Activated T-helper 17 cell treated with anti-CD3 and anti-CD28 coated beads, Interleukin-2, amount 50 U/mL, for 72 hours (primary cell): ENCODE data around the gene ZFAND5. TPM values are rescaled to one million over a fixed set of nuclear protein-coding genes. Genes with fewer than 3 reads are reported as not detected.

Source experiments
- ATAC-seq: fragments of 150-1000 bp; cut with Tn5 transposase; replicated peaks from 2 replicates; pipeline ENCODE4 v1.10.0; 2021; ENCODE audit warnings: mild to moderate bottlenecking, moderate library complexity
- H3K27ac Mint-ChIP-seq: one replicate; pipeline ENCODE4 v1.8.0; 2022; ENCODE audit warnings: mixed read lengths
- H3K27me3 Mint-ChIP-seq: one replicate; pipeline ENCODE4 v1.8.0; 2022; ENCODE audit warnings: mixed read lengths
- H3K36me3 Mint-ChIP-seq: one replicate; pipeline ENCODE4 v1.8.0; 2022; ENCODE audit warnings: low read depth, mild to moderate bottlenecking, mixed read lengths
- H3K4me1 Mint-ChIP-seq: one replicate; pipeline ENCODE4 v1.8.0; 2022; ENCODE audit warnings: mixed read lengths
- H3K4me3 Mint-ChIP-seq: one replicate; pipeline ENCODE4 v1.8.0; 2022; ENCODE audit warnings: mild to moderate bottlenecking, mixed read lengths
- H3K9me3 Mint-ChIP-seq: one replicate; pipeline ENCODE4 v1.8.0; 2022; ENCODE audit warnings: mixed read lengths
- total RNA-seq, 2 donors: library from RNA; stranded (reverse); gene quantifications; one replicate each; pipeline ENCODE4 v1.2.3, GENCODE V29; 2022

The ZFAND5 gene
- total RNA-seq, 2 donors from 2014 or later = 104 to 175 TPM

DNA sequence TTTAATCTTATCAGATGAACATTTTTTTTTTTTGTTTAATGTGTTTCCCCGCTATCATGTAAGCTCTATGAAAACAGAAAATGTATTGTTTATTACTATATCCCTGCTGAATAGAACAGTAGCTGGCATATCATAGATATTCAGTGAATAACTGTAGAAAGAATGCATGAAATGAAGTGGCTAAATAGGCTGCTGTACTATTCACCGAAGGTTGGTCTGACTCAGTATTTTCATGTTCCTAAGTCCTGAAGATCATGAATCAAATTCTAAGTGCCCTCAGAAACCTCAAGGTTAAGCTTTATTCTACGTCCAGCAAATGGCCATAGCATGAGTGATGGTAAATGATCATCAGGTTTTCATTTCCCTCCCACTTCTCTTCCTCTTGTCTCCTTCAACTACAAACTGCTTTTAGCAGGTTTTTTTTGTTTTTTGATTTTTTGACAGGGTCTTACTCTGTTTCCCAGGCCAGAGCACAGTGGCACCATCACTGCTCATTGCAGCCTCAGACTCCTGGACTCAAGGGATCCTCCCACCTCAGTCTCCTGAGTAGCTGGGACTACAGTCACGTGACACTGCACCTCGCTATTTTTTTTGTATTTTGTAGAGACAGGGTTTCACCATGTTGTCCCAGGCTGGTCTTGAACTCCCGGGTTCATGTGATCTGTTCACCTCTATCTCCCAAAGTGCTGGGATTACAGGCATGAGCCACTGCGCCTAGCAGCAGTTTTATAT lies 19.1 kb upstream of the ZFAND5 start:
- Mint-ChIP-seq H3K4me1 (no peaks in the 10 kb centered on the region), H3K27ac (peak overlapping the region; percentile 10), H3K36me3 (no peaks in the 10 kb centered on the region), H3K4me3 (no peak overlapping the region), H3K27me3 (no peaks in the 10 kb centered on the region), H3K9me3 (no peaks in the 10 kb centered on the region)
- ATAC-seq = peak; percentile 41

DNA sequence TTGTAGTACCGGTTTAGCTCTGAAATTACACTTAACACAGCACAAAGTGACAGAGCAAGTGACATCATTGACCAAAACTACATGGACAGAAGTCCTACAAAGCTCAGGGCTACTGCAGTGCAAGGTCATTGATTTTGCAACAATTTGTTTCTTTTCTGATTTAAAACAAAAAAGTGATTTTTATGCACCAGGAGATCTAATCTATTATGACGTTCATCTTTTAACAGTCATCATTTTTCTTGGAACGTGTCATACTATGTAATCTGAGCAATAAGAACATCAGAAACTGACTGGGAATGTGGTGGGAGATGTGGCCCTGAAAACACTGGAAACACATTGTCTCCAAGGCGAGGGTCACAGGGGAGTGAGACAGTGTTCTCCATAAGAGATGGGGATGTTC lies 17.4 kb upstream of the ZFAND5 start:
- no peaks in the 10 kb centered on the region for H3K27me3 Mint-ChIP-seq
- ATAC-seq = peak; percentile 7
- no peaks in the 10 kb centered on the region for H3K36me3 Mint-ChIP-seq
- H3K4me1 Mint-ChIP-seq = no peaks in the 10 kb centered on the region
- no peaks in the 10 kb centered on the region for H3K9me3 Mint-ChIP-seq
- no peak overlapping the region for H3K4me3 Mint-ChIP-seq
- no peak overlapping the region for H3K27ac Mint-ChIP-seq

DNA sequence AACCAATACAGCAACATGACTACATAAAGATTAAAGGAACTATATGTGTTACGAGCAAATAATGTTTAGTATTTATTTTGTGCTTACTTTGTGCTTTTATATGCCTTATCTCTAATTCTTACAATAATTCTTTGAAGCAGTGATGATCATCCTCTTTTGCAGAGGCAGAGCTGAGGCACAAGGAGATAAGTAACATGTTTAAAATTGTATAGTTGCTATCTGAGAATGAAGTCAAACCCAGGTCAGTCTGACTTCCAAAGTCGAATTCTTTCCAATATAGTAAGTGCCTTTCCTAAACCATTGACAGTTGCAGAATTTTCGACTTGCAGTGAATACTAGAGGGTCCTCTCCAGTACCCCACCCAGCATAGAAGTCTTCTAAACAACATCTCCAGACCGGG lies 12.0 kb upstream of the ZFAND5 start:
- no peaks in the 10 kb centered on the region for H3K9me3 Mint-ChIP-seq
- no peak for ATAC-seq
- H3K4me1 Mint-ChIP-seq = no peaks in the 10 kb centered on the region
- H3K27me3 Mint-ChIP-seq = peaks cover 6% of the 10 kb centered on the region
- no peak overlapping the region for H3K27ac Mint-ChIP-seq
- H3K36me3 Mint-ChIP-seq = no peaks in the 10 kb centered on the region
- H3K4me3 Mint-ChIP-seq = no peak overlapping the region

DNA sequence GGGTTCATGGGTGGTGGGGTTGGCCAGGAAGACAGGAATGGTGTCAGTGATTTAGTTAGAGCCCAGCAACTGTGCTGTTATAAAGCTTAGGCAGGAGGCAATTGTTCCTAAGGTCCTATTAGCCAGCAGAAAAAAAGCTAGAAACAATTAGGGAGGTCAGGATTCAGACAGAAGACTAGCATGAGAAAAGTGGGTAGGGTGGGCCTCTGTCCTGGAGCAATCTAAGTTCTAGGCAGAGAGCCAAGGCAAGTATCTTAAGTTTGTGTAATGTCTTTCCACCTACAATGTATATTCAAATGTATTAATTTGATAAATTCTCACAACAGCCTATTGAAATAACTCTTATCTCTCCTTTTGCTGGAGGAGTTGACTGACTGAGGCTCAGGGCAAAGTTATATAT lies 6.1 kb upstream of the ZFAND5 start:
- no peak overlapping the region for H3K4me3 Mint-ChIP-seq
- H3K9me3 Mint-ChIP-seq = no peaks in the 10 kb centered on the region
- H3K27me3 Mint-ChIP-seq = peaks cover 7% of the 10 kb centered on the region
- no peaks in the 10 kb centered on the region for H3K4me1 Mint-ChIP-seq
- H3K36me3 Mint-ChIP-seq = no peaks in the 10 kb centered on the region
- H3K27ac Mint-ChIP-seq = no peak overlapping the region
- no peak for ATAC-seq

DNA sequence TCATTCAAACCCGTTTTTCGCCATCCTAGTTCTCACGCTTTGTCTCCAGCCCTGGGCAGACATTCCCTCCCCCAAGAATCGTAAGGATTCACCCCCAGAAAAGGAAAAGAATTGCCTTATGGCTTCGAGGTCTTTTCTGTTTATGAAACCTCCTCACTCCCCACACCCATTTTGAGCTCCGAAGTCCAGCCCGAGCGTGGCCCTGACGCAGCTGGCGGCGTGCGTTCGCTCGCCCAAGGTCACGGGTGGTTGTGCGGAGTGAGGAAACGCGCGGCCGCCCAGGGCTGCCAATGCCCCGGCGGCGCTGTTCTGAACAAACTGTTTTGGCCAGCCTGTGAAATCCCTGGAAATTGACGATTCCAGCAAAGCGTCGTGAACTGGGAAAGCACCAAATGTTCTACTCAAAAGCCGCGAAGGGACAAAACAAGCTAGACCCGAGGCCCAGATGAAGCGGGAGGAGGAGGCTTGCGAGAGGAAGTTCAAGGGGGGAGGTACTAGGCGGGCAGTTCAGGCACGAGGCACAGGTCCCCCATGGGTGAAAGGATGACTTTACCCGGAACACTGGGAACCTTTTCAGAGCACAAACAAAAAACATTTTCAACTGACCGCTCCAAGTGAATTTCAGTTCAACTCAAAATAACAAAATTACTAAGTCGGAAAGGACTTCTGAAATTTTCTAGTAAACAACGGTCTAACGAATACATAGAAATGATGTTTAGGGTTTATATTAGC lies 683 bp upstream of the ZFAND5 start:
- no peaks in the 10 kb centered on the region for H3K27me3 Mint-ChIP-seq
- H3K9me3 Mint-ChIP-seq = no peaks in the 10 kb centered on the region
- H3K27ac Mint-ChIP-seq = peak overlapping the region; percentile 99
- H3K36me3 Mint-ChIP-seq = peaks cover 43% of the 10 kb centered on the region
- H3K4me3 Mint-ChIP-seq = peak overlapping the region; percentile 98
- ATAC-seq = peak; percentile 48
- H3K4me1 Mint-ChIP-seq = peaks cover 13% of the 10 kb centered on the region

DNA sequence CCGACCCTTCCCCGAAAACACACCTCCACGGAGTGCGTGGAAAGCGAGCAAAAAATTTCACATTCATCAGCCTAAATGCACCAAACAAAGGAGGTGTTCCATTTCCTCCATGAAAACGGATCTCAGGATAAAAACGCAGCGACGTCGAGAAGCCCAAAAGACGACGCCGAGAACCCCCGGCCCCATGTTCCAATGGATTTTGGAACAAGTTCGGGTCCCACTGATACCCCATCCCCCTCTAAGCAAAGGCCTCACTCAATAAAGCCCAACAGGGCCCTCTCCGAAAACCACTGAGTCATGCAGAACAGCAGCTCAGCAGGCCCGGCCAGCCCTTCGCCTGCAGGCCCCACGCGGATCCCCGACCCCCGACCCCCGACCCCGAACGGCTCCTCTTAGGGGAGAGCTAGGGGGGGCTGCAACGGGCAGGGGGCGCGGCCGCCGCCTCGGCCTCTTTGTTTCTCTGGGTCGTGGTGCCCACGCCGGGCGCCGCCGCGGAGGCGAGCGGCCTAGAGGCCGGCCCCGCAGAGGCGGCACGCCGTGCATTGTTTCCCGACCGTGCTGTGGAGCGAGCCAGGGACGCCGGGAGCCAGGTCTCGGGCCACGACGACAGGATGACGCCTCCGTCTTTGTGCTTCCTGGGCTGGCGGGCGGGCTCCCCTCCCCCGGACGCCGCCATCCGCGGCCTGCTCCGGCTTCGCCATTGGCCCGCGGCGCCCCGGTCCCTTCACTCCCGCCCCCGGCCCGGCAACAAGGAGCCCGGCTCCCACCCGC lies 915 bp downstream of the ZFAND5 start:
- ATAC-seq = peak; percentile 53
- Mint-ChIP-seq H3K4me3 (peak overlapping the region; percentile 87), H3K36me3 (peaks cover 59% of the 10 kb centered on the region), H3K4me1 (peaks cover 16% of the 10 kb centered on the region), H3K9me3 (no peaks in the 10 kb centered on the region), H3K27me3 (no peaks in the 10 kb centered on the region), H3K27ac (peak overlapping the region; percentile 88)

DNA sequence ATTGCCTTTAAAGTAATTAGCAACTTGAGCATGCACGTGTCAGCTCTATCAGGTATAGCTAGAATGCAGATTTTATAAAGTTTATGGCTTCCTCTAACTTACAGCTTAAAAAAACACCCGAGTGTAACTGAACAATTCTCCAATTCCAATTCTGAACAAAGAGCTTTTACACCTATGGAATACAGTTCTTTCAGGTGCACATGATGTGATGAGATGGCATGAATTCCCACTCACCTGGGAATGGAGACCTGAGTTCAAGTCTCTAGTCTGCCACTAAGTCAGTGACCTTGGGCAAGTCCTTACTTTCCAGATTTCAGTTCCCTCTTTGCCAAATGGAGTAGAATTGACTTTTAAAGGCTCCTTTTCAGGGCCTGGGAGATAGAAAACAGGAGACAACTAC lies 1.8 kb downstream of the ZFAND5 start:
- no peaks in the 10 kb centered on the region for H3K27me3 Mint-ChIP-seq
- H3K9me3 Mint-ChIP-seq = no peaks in the 10 kb centered on the region
- peaks cover 67% of the 10 kb centered on the region for H3K36me3 Mint-ChIP-seq

DNA sequence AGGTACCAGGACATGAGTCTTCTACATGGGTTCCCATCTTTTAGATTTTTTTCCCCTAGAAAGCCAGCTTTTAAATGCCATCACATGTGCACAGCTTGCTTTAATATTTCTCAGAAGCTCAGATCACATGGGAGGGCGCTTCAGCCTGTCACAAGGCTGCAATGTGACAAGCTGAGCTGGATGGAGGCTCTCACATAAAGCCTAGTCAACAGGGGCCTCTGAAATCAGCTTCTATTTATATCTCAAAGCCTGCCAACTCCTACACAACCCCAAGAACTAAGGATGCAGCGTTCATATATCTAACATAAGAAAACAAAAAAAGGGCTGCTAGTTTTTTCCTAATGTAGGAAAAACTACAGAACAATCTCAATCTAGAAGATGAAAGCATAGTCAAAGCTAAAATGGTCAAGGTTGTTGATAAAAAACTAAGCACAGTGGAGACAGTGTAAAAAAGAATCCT lies 2.3 kb downstream of the ZFAND5 start:
- Mint-ChIP-seq H3K27ac (peak overlapping the region; percentile 88), H3K9me3 (no peaks in the 10 kb centered on the region), H3K27me3 (no peaks in the 10 kb centered on the region), H3K4me3 (peak overlapping the region; percentile 87), H3K4me1 (peaks cover 26% of the 10 kb centered on the region), H3K36me3 (peaks cover 73% of the 10 kb centered on the region)
- peak; percentile 43 for ATAC-seq

More for the DNA sequence above, 1.8 kb downstream of the ZFAND5 start:
- H3K27ac Mint-ChIP-seq = peak overlapping the region; percentile 88
- peak overlapping the region; percentile 87 for H3K4me3 Mint-ChIP-seq
- ATAC-seq = no peak
- H3K4me1 Mint-ChIP-seq = peaks cover 23% of the 10 kb centered on the region

DNA sequence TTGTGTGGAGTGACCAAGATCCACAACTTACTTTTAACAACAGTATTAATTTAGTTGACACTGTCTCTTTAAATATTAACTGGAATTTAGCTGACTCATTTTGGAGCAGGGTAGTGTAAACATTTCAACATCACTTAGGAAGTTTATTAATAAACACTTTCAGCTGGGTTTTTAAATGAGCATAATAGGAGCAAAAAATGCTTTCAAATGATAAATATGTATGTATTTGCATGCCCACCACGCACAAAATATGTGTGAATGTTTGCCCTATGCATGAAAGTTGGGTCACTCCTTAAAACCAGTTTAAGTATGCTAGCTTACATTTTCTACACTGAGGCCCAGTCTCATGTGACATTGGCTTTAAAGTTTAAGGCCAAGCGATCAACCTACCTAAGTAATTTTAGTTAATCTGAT lies 2.9 kb downstream of the ZFAND5 start:
- H3K36me3 Mint-ChIP-seq = peaks cover 78% of the 10 kb centered on the region
- peak overlapping the region; percentile 87 for H3K4me3 Mint-ChIP-seq
- peaks cover 26% of the 10 kb centered on the region for H3K4me1 Mint-ChIP-seq
- ATAC-seq = no peak
- no peaks in the 10 kb centered on the region for H3K9me3 Mint-ChIP-seq
- peak overlapping the region; percentile 88 for H3K27ac Mint-ChIP-seq
- no peaks in the 10 kb centered on the region for H3K27me3 Mint-ChIP-seq

DNA sequence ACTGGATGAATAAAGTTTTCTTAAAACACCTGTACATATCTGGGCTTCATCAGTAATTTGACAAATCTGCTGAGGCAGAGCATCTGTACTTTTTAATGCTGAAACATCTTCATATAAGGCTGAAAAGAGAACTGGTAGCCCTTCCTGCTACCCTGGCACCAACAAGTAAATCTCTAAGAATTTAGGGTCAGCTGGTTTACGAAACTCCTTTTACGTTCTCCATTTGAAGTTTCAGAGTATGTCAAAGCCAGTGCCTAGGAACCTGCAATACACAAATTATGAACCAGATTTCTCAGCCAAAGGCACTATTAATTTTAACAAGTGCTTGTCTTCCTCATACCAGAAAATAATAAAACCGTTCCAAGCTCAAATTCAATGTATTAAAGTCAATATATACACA lies 3.8 kb downstream of the ZFAND5 start:
- Mint-ChIP-seq H3K27ac (peak overlapping the region; percentile 46), H3K27me3 (no peaks in the 10 kb centered on the region), H3K36me3 (peaks cover 87% of the 10 kb centered on the region), H3K9me3 (no peaks in the 10 kb centered on the region), H3K4me3 (peak overlapping the region; percentile 87), H3K4me1 (peaks cover 31% of the 10 kb centered on the region)
- no peak for ATAC-seq

DNA sequence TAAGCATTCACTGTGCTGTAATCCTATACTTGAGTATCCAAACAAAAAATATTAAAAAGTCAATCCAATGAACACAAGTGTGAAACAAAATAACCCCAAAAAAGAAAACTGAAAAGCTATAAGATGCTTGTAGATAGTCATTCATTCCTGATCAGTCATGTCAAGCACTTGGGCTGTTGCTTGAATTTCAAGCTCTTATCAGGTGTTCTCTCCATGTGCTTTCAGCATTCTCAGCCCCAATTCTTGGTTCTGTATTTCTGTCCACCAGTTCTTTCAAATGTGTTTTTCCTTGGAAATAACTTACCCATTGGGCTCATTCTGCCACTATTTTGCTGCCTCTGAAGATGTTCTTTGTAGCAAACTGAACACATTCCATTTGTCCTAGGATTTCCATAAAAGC lies 4.7 kb downstream of the ZFAND5 start:
- peaks cover 93% of the 10 kb centered on the region for H3K36me3 Mint-ChIP-seq
- H3K4me1 Mint-ChIP-seq = peaks cover 33% of the 10 kb centered on the region
- no peak overlapping the region for H3K27ac Mint-ChIP-seq
- no peaks in the 10 kb centered on the region for H3K9me3 Mint-ChIP-seq
- H3K4me3 Mint-ChIP-seq = peak overlapping the region; percentile 87
- ATAC-seq = no peak
- H3K27me3 Mint-ChIP-seq = no peaks in the 10 kb centered on the region

DNA sequence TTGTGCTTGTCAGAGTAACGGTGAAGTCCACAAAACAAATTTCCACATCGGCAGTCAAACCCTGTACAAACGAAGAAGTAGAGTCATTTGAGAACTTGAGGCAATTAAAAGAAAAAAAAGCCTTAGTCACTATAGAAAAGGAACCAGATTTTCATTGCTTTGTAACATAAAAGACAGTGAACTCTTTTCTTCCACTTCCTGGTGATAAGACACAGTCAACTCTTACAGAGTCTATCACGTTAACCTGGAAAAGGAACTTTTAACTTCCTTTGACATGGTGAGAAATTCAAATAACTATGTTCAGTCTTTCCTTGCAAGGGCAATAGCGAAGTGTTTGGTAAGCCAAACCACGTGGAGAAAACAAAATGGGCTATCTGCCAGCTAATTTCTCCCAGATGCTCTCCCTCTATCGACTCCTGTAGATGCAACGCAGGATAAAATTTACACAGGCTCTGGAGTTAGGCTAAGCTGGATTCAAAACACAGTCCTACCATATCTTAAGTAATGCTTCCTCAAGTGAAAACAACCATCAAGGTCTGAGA lies 8.9 kb downstream of the ZFAND5 start:
- H3K27ac Mint-ChIP-seq = peak overlapping the region; percentile 82
- no peaks in the 10 kb centered on the region for H3K27me3 Mint-ChIP-seq
- H3K4me3 Mint-ChIP-seq = no peak overlapping the region
- H3K36me3 Mint-ChIP-seq = peaks cover 89% of the 10 kb centered on the region
- H3K4me1 Mint-ChIP-seq = peaks cover 23% of the 10 kb centered on the region
- no peak for ATAC-seq
- no peaks in the 10 kb centered on the region for H3K9me3 Mint-ChIP-seq

DNA sequence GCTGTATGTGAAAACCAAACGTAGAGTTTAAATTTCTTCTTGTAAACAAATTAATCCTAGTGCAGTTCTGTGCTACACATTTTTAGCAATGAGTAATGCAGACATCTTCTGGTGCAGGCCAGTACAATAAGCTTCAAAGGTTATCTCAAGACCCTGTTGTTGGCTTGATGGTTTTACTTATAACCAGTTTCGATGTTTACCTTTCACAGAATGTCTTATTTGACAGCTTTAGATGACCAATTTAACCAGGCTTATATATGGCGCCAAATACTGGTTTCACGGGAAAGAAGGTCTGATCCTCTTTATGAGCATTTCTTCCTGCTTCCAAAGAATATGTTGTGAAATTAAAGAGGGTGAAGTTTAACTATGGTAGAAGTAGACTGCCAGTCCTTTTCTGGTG lies 9.9 kb downstream of the ZFAND5 start:
- Mint-ChIP-seq H3K4me3 (no peak overlapping the region), H3K4me1 (peaks cover 20% of the 10 kb centered on the region), H3K36me3 (peaks cover 79% of the 10 kb centered on the region), H3K27me3 (no peaks in the 10 kb centered on the region), H3K27ac (no peak overlapping the region), H3K9me3 (no peaks in the 10 kb centered on the region)
- ATAC-seq = no peak

DNA sequence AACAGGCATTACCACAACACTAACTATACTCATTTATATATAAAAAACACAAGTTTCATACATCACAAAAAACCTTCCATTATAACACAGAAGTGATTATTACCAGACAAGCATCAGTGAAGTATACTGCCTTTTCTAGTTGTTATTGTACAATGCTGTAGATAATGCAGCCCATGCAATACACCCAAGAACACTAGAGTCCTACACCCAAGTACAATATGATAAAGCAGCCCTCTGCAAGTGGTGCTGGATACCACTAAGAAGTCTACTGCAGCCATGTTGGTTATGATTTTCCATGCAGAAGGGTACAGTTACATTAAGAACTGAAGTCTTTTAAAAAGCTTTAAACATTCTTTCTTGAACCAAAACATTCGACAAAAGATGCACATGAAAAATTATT lies 10.3 kb downstream of the ZFAND5 start:
- H3K4me3 Mint-ChIP-seq = no peak overlapping the region
- H3K36me3 Mint-ChIP-seq = peaks cover 75% of the 10 kb centered on the region
- peaks cover 20% of the 10 kb centered on the region for H3K4me1 Mint-ChIP-seq
- ATAC-seq = no peak
- H3K9me3 Mint-ChIP-seq = no peaks in the 10 kb centered on the region
- no peaks in the 10 kb centered on the region for H3K27me3 Mint-ChIP-seq
- no peak overlapping the region for H3K27ac Mint-ChIP-seq
